Thyroid gland (tissue), 4 donors: ENCODE results near the gene KCNK13. TPM values are rescaled to one million over a fixed set of nuclear protein-coding genes. Genes with fewer than 3 reads are reported as not detected.

Source experiments
- DNase-seq, 2 donors: peaks; one replicate each; pipeline ENCODE4 v3.0.0-alpha.2; 2019
- H3K27ac ChIP-seq, 3 donors: fragments of 200-600 bp; sonication (generic); 1 replicate in 2 of 3; 2 replicates in 1 of 3; pipeline ENCODE4 v1.5.1; 2016 to 2019; ENCODE audit warnings: mild to moderate bottlenecking in 1 of 3, moderate library complexity in 1 of 3
- H3K27me3 ChIP-seq: fragments of 200-600 bp; sonication (generic); one replicate; pipeline ENCODE4 v1.5.1; 2019
- H3K36me3 ChIP-seq, 2 donors: fragments of 200-600 bp; sonication (generic); one replicate each; pipeline ENCODE4 v1.5.1; 2016 to 2019
- H3K4me1 ChIP-seq, 2 donors: fragments of 200-600 bp; sonication (generic); one replicate each; pipeline ENCODE4 v1.5.1; 2017 to 2019
- H3K4me3 ChIP-seq, 3 donors: fragments of 200-600 bp; sonication (generic); replicated peaks in 1 of 3; 1 replicate in 2 of 3; 2 replicates in 1 of 3; pipeline ENCODE4 v1.5.1; 2016; ENCODE audit warnings: mild to moderate bottlenecking in 1 of 3
- H3K9me3 ChIP-seq: fragments of 200-600 bp; sonication (generic); one replicate; pipeline ENCODE4 v1.5.1; 2017
- CTCF ChIP-seq, 6 experiments: fragments of 200-600 bp in 3 of 6; fragments of 450-650 bp in 3 of 6; sonication (generic) in 3 of 6; IDR thresholded peaks; one replicate each; pipeline ENCODE4 v1.5.1; 2016 to 2019; ENCODE audit warnings: antibody characterized with exemption in 6 of 6, mild to moderate bottlenecking in 2 of 6, inconsistent platforms in 1 of 6, moderate library complexity in 1 of 6
- POLR2A ChIP-seq, 2 donors: fragments of 450-650 bp; IDR thresholded peaks; one replicate each; pipeline ENCODE4 v1.6.1; 2017; ENCODE audit warnings: antibody characterized with exemption in 2 of 2, mild to moderate bottlenecking in 2 of 2, moderate library complexity in 1 of 2
- WGBS, 2 donors: methylation state at CpG; one replicate each; pipeline ENCODE4 v1.1.5; 2017; 5-methylcytosine and 5-hydroxymethylcytosine counted together
- intact Hi-C: fragments of 100-400 bp; cut with DNase I; formaldehyde crosslinking; loops from one replicate; pipeline ENCODE4 v1.15.1; 2023
- total RNA-seq, 4 donors: library from RNA; depleted of rRNA; stranded (reverse); fragments of >200 nt; gene quantifications; one replicate each; pipeline ENCODE4 v1.2.3, GENCODE V29; 2016

Gene KCNK13
- total RNA-seq, 4 donors from 2014 or later: 4.0 to 7.2 (median 4.9) TPM

- Histone ChIP-seq H3K9me3 (no peaks in the 10 kb centered on the region), H3K4me3 (no peak overlapping the region), H3K27ac (no peak overlapping the region), H3K4me1 (no peaks in the 10 kb centered on the region), H3K27me3 (no peaks in the 10 kb centered on the region), H3K36me3 (no peaks in the 10 kb centered on the region)
- intact Hi-C loops: no loop called here
- no peak for DNase-seq
- TF ChIP-seq CTCF (IDR thresholded peaks at IDR 0.05) (no peak), POLR2A (IDR thresholded peaks at IDR 0.05) (no peak)
- WGBS, 2 donors: 76 to 90% methylated on average over 1 of the region's 1 CpG
Observed at GRCh38 chr14:90027842-90028241, 34.0 kb upstream of the KCNK13 start.

- Histone ChIP-seq H3K27ac (no peak overlapping the region), H3K27me3 (no peaks in the 10 kb centered on the region), H3K36me3 (no peaks in the 10 kb centered on the region), H3K4me3 (no peak overlapping the region), H3K9me3 (no peaks in the 10 kb centered on the region), H3K4me1 (no peaks in the 10 kb centered on the region)
- DNase-seq: no peak
- intact Hi-C loops: no loop called here
- whole genome bisulfite sequencing, 2 donors: 98 to 100% methylated on average over 2 of the region's 2 CpGs
- TF ChIP-seq POLR2A (IDR thresholded peaks at IDR 0.05): no peak
- no peak for TF ChIP-seq CTCF (IDR thresholded peaks at IDR 0.05)
Observed at GRCh38 chr14:90034156-90034555, 27.6 kb upstream of the KCNK13 start.

- no peaks in the 10 kb centered on the region for H3K36me3 ChIP-seq
- 88 to 89% methylated on average over 6 of the region's 6 CpGs for WGBS, 2 donors
- no peak overlapping the region for H3K4me3 ChIP-seq
- intact Hi-C loops: no loop called here
- no peaks in the 10 kb centered on the region for H3K4me1 ChIP-seq
- TF ChIP-seq POLR2A (IDR thresholded peaks at IDR 0.05): no peak
- no peak for TF ChIP-seq CTCF (IDR thresholded peaks at IDR 0.05)
- H3K27ac ChIP-seq: no peak overlapping the region
- no peak for DNase-seq
- no peaks in the 10 kb centered on the region for H3K9me3 ChIP-seq
- H3K27me3 ChIP-seq: no peaks in the 10 kb centered on the region
Observed at GRCh38 chr14:90034835-90035525, 26.8 kb upstream of the KCNK13 start.

- WGBS, 2 donors: 94 to 95% methylated on average over 11 of the region's 11 CpGs
- Histone ChIP-seq H3K27me3 (no peaks in the 10 kb centered on the region), H3K4me3 (no peak overlapping the region), H3K4me1 (no peaks in the 10 kb centered on the region), H3K9me3 (no peaks in the 10 kb centered on the region), H3K36me3 (no peaks in the 10 kb centered on the region), H3K27ac (no peak overlapping the region)
- TF ChIP-seq CTCF (IDR thresholded peaks at IDR 0.05) (no peak), POLR2A (IDR thresholded peaks at IDR 0.05) (no peak)
- DNase-seq: no peak
- intact Hi-C loops: no loop called here
Observed at GRCh38 chr14:90039253-90040010, 22.4 kb upstream of the KCNK13 start.

GRCh38 chr14:90040411-90040810 lies 21.4 kb upstream of the KCNK13 start:
- Histone ChIP-seq H3K36me3 (no peaks in the 10 kb centered on the region), H3K27me3 (no peaks in the 10 kb centered on the region), H3K27ac (no peak overlapping the region), H3K4me3 (no peak overlapping the region), H3K4me1 (no peaks in the 10 kb centered on the region), H3K9me3 (no peaks in the 10 kb centered on the region)
- TF ChIP-seq POLR2A (IDR thresholded peaks at IDR 0.05) (no peak), CTCF (IDR thresholded peaks at IDR 0.05) (no peak)
- 85 to 90% methylated on average over 3 of the region's 3 CpGs for WGBS, 2 donors
- no peak for DNase-seq
- intact Hi-C loops: no loop called here
